Stomach (tissue), 9 donors: Measurements from ENCODE around the gene OR2A2. TPM values are rescaled to one million over a fixed set of nuclear protein-coding genes. Genes with fewer than 3 reads are reported as not detected.

Source experiments
- DNase-seq, 2 donors: peaks; one replicate each; pipeline versions ENCODE4 v3.0.0 to v3.0.0-alpha.2; 2013 to 2019
- H3K27ac ChIP-seq, 5 donors: fragments of 200-600 bp in 4 of 5; sonication (generic) in 4 of 5; one replicate each; pipeline ENCODE4 v1.5.1; 2013 to 2019; ENCODE audit warnings: mild to moderate bottlenecking in 1 of 5, moderate library complexity in 1 of 5
- H3K27me3 ChIP-seq, 3 donors: fragments of 200-600 bp; sonication (generic); one replicate each; pipeline ENCODE4 v1.5.1; 2017 to 2019; ENCODE audit warnings: mixed run types in 1 of 3
- H3K36me3 ChIP-seq, 4 donors: fragments of 200-600 bp; sonication (generic); 1 replicate in 3 of 4; 2 replicates in 1 of 4; pipeline ENCODE4 v1.5.1; 2016 to 2019
- H3K4me1 ChIP-seq, 4 donors: fragments of 200-600 bp; sonication (generic); one replicate each; pipeline ENCODE4 v1.5.1; 2016 to 2019
- H3K4me3 ChIP-seq, 4 donors: fragments of 200-600 bp; sonication (generic) in 3 of 4; one replicate each; pipeline ENCODE4 v1.5.1; 2016 to 2019; ENCODE audit warnings: mild to moderate bottlenecking in 1 of 4
- H3K9me3 ChIP-seq, 4 donors: fragments of 200-600 bp; sonication (generic); one replicate each; pipeline ENCODE4 v1.5.1; 2016 to 2019
- EP300 ChIP-seq: sonication (generic); formaldehyde crosslinking; IDR thresholded peaks from one replicate; pipeline ENCODE4 v1.6.1; 2017; ENCODE audit warnings: antibody characterized with exemption
- POLR2A ChIP-seq, 4 donors: fragments of 450-650 bp; IDR thresholded peaks; one replicate each; pipeline ENCODE4 v1.6.1; 2016; ENCODE audit warnings: antibody characterized with exemption in 4 of 4, control low read depth in 2 of 4, mild to moderate bottlenecking in 1 of 4, moderate library complexity in 1 of 4
- POLR2AphosphoS5 ChIP-seq, 3 donors: sonication (generic); formaldehyde crosslinking; IDR thresholded peaks; one replicate each; pipeline ENCODE4 v1.6.1; 2016; ENCODE audit warnings: antibody characterized with exemption in 3 of 3
- WGBS, 5 donors: extraction: QIAGEN DNeasy Blood & Tissue Kit in 3 of 5; methylation state at CpG; one replicate each; pipeline versions ENCODE4 v1.1.5 to v1.1.7; 2013 to 2018; 5-methylcytosine and 5-hydroxymethylcytosine counted together
- intact Hi-C: fragments of 100-400 bp; cut with DNase I; formaldehyde crosslinking; loops from one replicate; pipeline ENCODE4 v1.15.1; 2023; ENCODE audit warnings: low total_unique reads
- polyA plus RNA-seq, 3 donors: library from polyadenylated mRNA; stranded (reverse); fragments of 200-250 nt; gene quantifications; one replicate each; pipeline ENCODE4 v1.2.3, GENCODE V29; 2013
- total RNA-seq, 5 donors: library from RNA; depleted of rRNA; stranded (reverse); fragments of >200 nt; gene quantifications; one replicate each; pipeline versions ENCODE4 v1.1.0 to v1.2.3, GENCODE V29; 2014 to 2016
- TF ChIP-seq, protein P1 (sequence below), 7 experiments: fragments of 450-650 bp in 4 of 7; fragments of 200-600 bp in 3 of 7; sonication (generic) in 3 of 7; IDR thresholded peaks; one replicate each; pipeline ENCODE4 v1.5.1; 2016 to 2019; ENCODE audit warnings: antibody characterized with exemption in 7 of 7, control low read depth in 2 of 7, mild to moderate bottlenecking in 1 of 7
- donor health status: healthy with polysubstance abuse.
- donor health status: Bipolar disorder and iron deficiency.
- donor health status: healthy.

OR2A2 gene
- total and polyA plus RNA-seq, 8 donors, result not detected

DNA sequence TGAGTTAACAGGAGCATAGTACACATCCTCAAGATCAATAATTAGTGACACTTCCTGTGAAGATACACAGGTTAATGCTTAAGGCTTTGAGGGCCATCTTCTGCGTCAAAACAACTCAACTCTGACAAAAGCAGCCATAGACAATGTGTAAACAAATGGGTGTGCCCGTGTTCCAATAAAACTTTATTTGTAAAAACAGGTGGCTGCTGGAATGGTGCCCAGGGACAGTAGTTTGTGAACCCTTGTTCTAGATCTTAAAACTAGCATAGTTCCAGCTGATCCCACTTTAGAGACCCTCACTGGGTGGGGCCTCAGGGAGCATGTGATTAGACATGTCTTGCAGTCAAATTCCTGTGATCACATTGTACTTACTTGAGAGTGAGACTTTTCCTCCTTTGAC lies 21.3 kb downstream of the OR2A2 start:
- H3K4me3 ChIP-seq, result no peak overlapping the region
- no peaks in the 10 kb centered on the region for H3K36me3 ChIP-seq
- no peak for TF ChIP-seq POLR2A (IDR thresholded peaks at IDR 0.05)
- TF ChIP-seq EP300, result no peak
- TF ChIP-seq, protein P1, sequence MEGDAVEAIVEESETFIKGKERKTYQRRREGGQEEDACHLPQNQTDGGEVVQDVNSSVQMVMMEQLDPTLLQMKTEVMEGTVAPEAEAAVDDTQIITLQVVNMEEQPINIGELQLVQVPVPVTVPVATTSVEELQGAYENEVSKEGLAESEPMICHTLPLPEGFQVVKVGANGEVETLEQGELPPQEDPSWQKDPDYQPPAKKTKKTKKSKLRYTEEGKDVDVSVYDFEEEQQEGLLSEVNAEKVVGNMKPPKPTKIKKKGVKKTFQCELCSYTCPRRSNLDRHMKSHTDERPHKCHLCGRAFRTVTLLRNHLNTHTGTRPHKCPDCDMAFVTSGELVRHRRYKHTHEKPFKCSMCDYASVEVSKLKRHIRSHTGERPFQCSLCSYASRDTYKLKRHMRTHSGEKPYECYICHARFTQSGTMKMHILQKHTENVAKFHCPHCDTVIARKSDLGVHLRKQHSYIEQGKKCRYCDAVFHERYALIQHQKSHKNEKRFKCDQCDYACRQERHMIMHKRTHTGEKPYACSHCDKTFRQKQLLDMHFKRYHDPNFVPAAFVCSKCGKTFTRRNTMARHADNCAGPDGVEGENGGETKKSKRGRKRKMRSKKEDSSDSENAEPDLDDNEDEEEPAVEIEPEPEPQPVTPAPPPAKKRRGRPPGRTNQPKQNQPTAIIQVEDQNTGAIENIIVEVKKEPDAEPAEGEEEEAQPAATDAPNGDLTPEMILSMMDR (IDR thresholded peaks at IDR 0.05), result no peak
- 69 to 85% (median 78%) methylated on average over 2 of the region's 2 CpGs for WGBS, 5 donors
- no peak for DNase-seq
- no peak overlapping the region for H3K27ac ChIP-seq
- no peaks in the 10 kb centered on the region for H3K4me1 ChIP-seq
- intact Hi-C loops, result no loop called here
- H3K9me3 ChIP-seq, result no peaks in the 10 kb centered on the region
- H3K27me3 ChIP-seq, result no peaks in the 10 kb centered on the region

- H3K4me3 ChIP-seq, result no peak overlapping the region
- intact Hi-C loops, result no loop called here
- no peaks in the 10 kb centered on the region for H3K36me3 ChIP-seq
- WGBS, 5 donors, result 62 to 73% (median 67%) methylated on average over 2 to 3 of the region's 3 CpGs
- H3K27me3 ChIP-seq, result no peaks in the 10 kb centered on the region
- no peaks in the 10 kb centered on the region for H3K9me3 ChIP-seq
- no peak for TF ChIP-seq EP300
- TF ChIP-seq, protein P1 (IDR thresholded peaks at IDR 0.05), result no peak
- no peak for TF ChIP-seq POLR2A (IDR thresholded peaks at IDR 0.05)
- no peak for TF ChIP-seq POLR2AphosphoS5 (IDR thresholded peaks at IDR 0.05)
- no peaks in the 10 kb centered on the region for H3K4me1 ChIP-seq
- no peak for DNase-seq
- no peak overlapping the region for H3K27ac ChIP-seq
Observed at GRCh38 chr7:144132262-144132661, 22.9 kb downstream of the OR2A2 start.

DNA sequence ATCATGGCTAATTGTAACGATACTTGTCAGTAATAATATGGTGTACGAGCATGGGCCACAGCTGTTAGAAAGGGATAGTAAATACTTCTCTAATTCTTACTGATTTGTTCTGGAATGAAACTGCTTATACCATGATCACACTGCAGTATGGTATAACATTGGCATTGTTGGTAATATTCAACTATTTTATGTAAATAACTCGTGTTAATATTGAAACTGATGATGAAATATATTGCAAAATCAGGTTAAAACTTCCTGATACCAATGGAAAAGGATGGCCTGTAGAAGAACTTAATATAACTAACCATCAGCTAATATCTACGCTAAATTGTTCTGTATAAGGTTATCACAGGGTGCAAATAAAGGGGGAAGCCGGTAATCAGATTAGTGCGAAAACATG lies 23.9 kb downstream of the OR2A2 start:
- intact Hi-C loops, result no loop called here
- Histone ChIP-seq H3K27me3 (no peaks in the 10 kb centered on the region), H3K4me3 (no peak overlapping the region), H3K27ac (no peak overlapping the region), H3K36me3 (no peaks in the 10 kb centered on the region), H3K9me3 (no peaks in the 10 kb centered on the region), H3K4me1 (no peaks in the 10 kb centered on the region)
- TF ChIP-seq POLR2AphosphoS5 (IDR thresholded peaks at IDR 0.05), result no peak
- TF ChIP-seq, protein P1 (IDR thresholded peaks at IDR 0.05), result no peak
- TF ChIP-seq POLR2A (IDR thresholded peaks at IDR 0.05), result no peak
- no peak for TF ChIP-seq EP300
- WGBS, 5 donors, result 69 to 89% (median 76%) methylated on average over 6 of the region's 6 CpGs
- no peak for DNase-seq

- Histone ChIP-seq H3K4me1 (no peaks in the 10 kb centered on the region), H3K36me3 (no peaks in the 10 kb centered on the region), H3K27ac (no peak overlapping the region), H3K4me3 (no peak overlapping the region), H3K27me3 (no peaks in the 10 kb centered on the region), H3K9me3 (no peaks in the 10 kb centered on the region)
- DNase-seq, result no peak
- TF ChIP-seq POLR2AphosphoS5 (IDR thresholded peaks at IDR 0.05) (no peak), POLR2A (IDR thresholded peaks at IDR 0.05) (no peak), EP300 (no peak)
- TF ChIP-seq, protein P1 (IDR thresholded peaks at IDR 0.05), result no peak
- 33 to 44% (median 39%) methylated on average over 1 of the region's 1 CpG for WGBS, 5 donors
- intact Hi-C loops, result no loop called here
Observed at GRCh38 chr7:144134116-144134515, 24.7 kb downstream of the OR2A2 start.
